DMS153 (cell line): ENCODE results near the gene TTC3.
"Not testable (repeated sequence)": the region's sequence is repeated elsewhere in the genome, so short reads cannot be mapped to it uniquely, and the experiment has no call there.

Experiments
- DNase-seq: peaks from one replicate; lab custom pipeline; 2025; lab: John Stamatoyannopoulos, UW

Gene TTC3

GRCh38 chr21:37072988-37073416, at the start of gene TTC3, which contains the start of gene PIGP:
Gene TTC3, plus strand, starts transcription at chr21:37073254. Its CDS starts 14,004 bp downstream, at chr21:37087258.
Gene PIGP, minus strand, starts transcription at chr21:37073071. Its CDS starts 556 bp downstream, at chr21:37072515.
- DNase-seq = peak; percentile 87

DNA sequence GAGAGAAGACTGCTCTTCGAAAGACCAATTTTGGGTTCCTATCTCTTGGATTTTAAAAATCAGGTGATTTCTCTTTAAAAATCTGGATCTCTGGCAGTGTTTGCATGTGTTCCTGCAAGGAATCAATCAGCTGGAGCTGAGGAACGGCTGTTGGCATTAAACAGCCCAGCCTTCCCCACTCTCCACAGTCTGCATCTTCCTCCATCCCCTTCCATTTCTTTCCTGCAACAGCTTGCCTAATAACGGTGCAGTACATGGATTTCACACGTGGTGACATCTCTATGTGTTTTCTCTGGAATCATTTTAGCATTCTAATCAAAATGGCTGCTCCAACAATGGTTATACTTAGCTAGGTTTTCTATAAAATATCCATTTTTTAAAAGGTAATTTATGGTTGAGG, 46.6 kb upstream of the TTC3 start:
- no peak for DNase-seq

GRCh38 chr21:37028570-37028969, 44.5 kb upstream of the TTC3 start:
- DNase-seq = no peak

GRCh38 chr21:37030864-37031263, 42.2 kb upstream of the TTC3 start:
- DNase-seq = no peak

GRCh38 chr21:37032293-37032692, 40.8 kb upstream of the TTC3 start:
- DNase-seq = no peak

DNA sequence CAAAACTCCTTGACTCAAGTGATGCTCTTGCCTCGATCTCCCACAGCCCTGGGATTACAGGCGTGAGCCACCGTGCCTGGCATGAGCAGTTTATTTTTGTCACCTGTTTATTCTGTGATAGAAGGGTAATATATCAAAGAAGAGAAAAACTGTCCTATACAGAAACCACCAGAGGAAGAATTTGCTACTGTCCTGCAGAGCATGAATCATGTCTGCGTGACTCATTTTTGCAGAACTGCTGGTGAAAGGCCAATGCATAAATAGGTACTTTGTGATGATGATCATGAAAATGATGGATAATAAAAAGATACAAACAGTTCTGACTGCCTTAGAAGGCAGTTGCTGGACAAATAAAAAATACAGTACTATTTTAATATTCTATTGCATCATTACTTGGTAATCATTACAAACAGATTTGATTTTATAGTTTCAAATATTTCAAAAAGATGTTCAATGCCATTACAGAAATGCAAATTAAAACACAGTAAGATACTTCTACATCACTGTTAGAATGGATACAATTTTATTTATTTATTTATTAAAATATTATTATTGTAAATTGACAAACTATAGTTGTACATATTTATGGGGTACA, 40.1 kb upstream of the TTC3 start:
- DNase-seq = no peak

DNA sequence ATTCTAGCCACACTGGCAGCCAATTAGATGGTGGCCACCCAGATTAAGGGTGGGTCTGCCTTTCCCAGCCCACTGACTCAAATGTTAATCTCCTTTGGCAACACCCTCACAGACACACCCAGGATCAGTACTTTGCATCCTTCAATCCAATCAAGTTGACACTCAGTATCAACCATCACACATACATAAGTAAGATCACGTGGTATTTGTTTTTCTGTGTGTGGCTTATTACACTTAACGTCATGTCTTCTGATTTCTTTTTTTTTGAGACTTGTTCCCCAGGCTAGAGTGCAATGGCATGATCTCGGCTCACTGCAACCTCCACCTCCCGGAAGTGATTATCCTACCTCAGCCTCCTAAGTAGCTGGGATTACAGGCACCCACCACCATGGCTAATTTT, 38.7 kb upstream of the TTC3 start:
- DNase-seq = not testable (repeated sequence)

GRCh38 chr21:37036177-37036576, 36.9 kb upstream of the TTC3 start:
- DNase-seq = no peak

GRCh38 chr21:37039411-37040075, 33.5 kb upstream of the TTC3 start:
- DNase-seq = no peak

DNA sequence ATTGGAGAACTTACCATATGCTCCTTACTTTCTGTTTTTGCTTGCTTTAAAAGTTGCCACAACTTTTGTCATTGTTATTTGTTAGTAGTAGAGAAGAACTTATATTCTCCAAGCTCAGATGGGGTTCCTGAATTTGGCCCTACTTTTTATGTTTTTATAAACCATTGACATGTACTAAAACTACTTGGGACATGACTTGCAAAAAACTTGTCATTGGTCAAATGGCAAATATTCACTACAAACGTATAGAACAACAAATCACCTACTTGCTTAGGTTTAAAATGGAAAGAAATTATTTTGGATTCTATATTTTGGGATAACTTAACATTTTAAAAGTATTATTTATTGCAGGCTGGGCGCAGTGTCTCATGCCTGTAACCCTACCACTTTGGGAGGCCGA, 32.8 kb upstream of the TTC3 start:
- DNase-seq = no peak

GRCh38 chr21:37041706-37042271, 31.3 kb upstream of the TTC3 start:
- peak; percentile 68 for DNase-seq

- DNase-seq = no peak
Measured at GRCh38 chr21:37043818-37044217, 29.2 kb upstream of the TTC3 start.

DNA sequence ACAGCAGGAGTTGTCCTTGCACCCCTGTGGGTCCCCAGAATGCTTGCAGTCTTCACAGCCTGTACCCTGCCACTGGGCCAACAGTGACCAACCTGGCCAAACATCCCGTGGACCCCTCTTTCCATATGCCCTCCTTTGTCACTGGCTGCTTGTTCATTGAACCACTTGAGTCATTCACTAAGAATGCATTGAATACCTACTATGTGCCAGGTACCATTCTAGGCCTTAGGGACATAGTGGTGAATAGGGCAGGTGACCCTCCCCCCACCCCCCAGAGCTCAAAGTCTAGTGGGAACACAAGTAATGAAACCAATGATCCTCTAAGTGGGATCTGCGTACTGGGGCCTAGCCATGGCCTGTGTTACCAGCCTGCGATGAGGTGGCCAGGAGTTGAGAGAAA, 28.4 kb upstream of the TTC3 start:
- DNase-seq = no peak

GRCh38 chr21:37045149-37045548, 27.9 kb upstream of the TTC3 start:
- DNase-seq = no peak

GRCh38 chr21:37045556-37045955, 27.5 kb upstream of the TTC3 start:
- no peak for DNase-seq

- peak; percentile 80 for DNase-seq
Measured at GRCh38 chr21:37047079-37047478, 26.0 kb upstream of the TTC3 start.

- DNase-seq = not testable (repeated sequence)
Measured at GRCh38 chr21:37049741-37050140, 23.3 kb upstream of the TTC3 start.

DNA sequence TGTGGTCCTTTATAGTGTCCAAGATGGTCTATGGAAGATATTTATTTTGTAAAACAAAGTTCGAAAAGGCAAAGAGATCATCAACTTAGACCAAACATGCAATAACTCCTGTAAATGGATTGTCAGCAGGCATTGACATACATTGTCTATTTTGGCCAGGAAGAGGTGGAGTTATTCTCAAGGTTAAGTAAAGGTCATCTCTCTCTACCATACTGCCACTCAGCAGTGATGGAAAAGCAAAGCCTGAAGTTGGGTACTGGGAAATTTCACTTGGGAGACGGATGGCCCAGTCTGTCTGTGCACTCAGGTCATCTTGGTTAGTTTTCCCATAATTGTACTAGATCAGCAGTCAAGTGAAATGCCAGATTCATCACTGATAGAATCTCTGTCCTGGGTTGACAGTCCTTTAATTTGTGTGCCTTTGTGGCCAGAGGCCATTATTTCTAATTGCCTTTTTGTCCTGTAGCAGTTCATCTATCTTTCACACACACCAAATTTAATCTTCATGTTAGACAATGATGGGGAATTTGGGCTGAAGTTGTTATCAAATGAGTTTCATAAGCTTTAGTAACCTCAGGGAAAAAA, 17.7 kb upstream of the TTC3 start:
- DNase-seq = no peak

- DNase-seq = no peak
Measured at GRCh38 chr21:37057614-37058013, 15.4 kb upstream of the TTC3 start.

GRCh38 chr21:37058261-37058660, 14.8 kb upstream of the TTC3 start:
- DNase-seq = no peak

DNA sequence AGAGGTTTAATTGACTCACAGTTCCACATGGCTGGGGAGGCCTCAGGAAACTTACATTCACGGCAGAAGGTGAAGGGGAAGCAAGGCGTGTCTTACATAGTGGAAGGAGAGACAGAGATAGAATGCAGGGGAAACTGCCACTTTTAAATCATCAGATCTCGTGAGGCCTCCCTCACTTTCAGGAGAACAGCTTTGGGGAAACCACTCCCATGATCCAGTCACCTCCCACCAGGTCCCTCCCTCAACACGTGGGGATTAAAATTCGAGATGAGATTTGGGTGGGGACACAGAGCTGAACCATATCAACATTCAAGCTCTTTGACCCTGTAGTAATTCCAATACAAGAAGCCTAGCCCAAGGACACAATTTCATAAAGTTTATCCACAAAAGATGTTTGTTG, 13.9 kb upstream of the TTC3 start:
- DNase-seq = no peak

DNA sequence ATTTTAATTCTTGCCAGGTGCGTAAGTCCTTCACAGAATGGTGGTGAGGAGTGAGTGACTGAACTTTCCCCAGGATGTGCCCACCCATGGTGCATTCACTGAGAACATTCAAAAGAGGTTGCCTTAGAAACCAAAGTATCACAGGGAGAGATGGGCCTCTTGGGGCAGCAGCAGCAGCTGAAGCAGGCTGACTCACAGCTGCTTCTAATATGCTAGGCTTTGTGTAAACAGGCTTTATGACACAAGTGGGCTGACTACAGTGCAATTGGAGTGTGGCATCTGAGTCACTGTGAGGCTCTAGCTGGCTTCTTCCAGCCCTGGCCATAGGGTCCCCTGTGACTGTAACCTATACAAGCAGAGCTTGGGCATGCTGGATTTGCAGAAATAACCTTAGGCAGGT, 12.8 kb upstream of the TTC3 start:
- peak; percentile 99 for DNase-seq

DNA sequence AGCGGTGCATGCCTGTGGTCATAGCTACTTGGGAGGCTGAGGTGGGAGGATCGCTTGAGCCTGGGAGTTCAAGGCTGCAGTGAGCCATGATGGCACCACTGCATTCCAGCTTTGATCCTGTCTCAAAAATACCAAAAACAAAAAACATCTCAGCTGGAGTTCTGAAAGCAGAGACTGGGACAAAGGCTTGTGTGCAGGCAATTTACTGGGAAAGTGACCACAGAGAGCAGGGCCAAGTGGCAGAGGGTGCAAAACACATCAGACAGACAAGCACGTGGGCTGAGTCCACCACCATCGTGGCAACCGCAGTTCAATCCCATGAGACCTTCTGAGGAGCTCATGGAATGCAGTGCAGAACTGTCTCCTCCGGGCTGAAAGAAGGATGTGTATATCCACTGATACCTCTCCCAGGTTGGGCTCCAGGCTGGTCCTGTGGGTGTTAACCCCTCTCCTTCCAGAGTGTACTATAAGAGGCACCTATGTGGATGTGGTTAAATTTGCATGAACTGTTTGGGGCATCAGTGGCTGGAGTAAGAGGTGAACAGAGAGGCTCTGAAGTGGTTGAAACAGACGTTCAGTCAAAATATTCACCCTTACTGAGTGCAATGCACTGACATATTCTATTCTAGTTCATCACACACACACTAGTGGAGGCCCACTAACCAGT, 11.0 kb upstream of the TTC3 start:
- no peak for DNase-seq
